Stimulated activated memory B cell treated with anti-CD40 and anti-IgM and Interleukin-4, amounts not matched to agents 10 μg/mL and 1 μg/mL and 100 μg/mL, for 72 hours (primary cell): ENCODE data around the gene MBD3.
"Not testable (repeated sequence)": the region's sequence is repeated elsewhere in the genome, so short reads cannot be mapped to it uniquely, and the experiment has no call there.

Experiments
- ATAC-seq: fragments of 150-1000 bp; cut with Tn5 transposase; 2 replicates; pipeline ENCODE4 v1.10.0; 2021
- H3K27ac Mint-ChIP-seq: one replicate; pipeline ENCODE4 v1.8.0; 2022; ENCODE audit warnings: mild to moderate bottlenecking, mixed read lengths
- H3K27me3 Mint-ChIP-seq: one replicate; pipeline ENCODE4 v1.8.0; 2022; ENCODE audit warnings: mixed read lengths
- H3K36me3 Mint-ChIP-seq: one replicate; pipeline ENCODE4 v1.8.0; 2022; ENCODE audit warnings: mixed read lengths
- H3K4me1 Mint-ChIP-seq: one replicate; pipeline ENCODE4 v1.8.0; 2022; ENCODE audit warnings: mixed read lengths
- H3K4me3 Mint-ChIP-seq: one replicate; pipeline ENCODE4 v1.8.0; 2022; ENCODE audit warnings: mild to moderate bottlenecking, moderate library complexity, mixed read lengths
- H3K9me3 Mint-ChIP-seq: one replicate; pipeline ENCODE4 v1.8.0; 2022; ENCODE audit warnings: mixed read lengths

The MBD3 gene

DNA sequence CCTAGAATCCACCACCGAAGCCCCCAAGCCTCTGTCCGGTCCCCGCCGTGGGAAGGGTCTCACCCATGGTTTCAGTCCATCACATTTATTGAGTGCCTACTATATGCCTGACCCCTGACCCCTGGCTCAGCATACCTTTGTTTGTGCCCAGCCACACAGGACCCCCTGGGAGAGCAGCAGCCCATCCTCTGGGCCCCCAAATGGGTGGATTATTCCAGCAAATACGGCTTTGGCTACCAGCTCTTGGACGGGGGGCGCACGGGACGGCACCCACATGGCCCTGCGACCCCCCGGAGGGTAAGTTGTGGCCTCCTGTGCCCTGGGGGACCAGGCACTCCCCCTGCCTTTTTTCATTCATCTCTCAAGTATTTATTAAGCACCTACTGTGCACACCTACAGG is 61.1 kb downstream of the MBD3 start:
- Mint-ChIP-seq H3K4me3 (no peak overlapping the region), H3K27me3 (peaks cover 79% of the 10 kb centered on the region), H3K36me3 (no peaks in the 10 kb centered on the region), H3K4me1 (no peaks in the 10 kb centered on the region), H3K27ac (no peak overlapping the region), H3K9me3 (no peaks in the 10 kb centered on the region)
- no peak for ATAC-seq

GRCh38 chr19:1530856-1531255 is 61.8 kb downstream of the MBD3 start:
- not testable (repeated sequence) for H3K9me3 Mint-ChIP-seq, H3K27ac Mint-ChIP-seq
- H3K27me3 Mint-ChIP-seq, result peaks cover 86% of the 10 kb centered on the region

GRCh38 chr19:1529430-1529816 is 63.2 kb downstream of the MBD3 start:
- Mint-ChIP-seq H3K27me3 (peaks cover 88% of the 10 kb centered on the region), H3K36me3 (no peaks in the 10 kb centered on the region), H3K9me3 (no peaks in the 10 kb centered on the region), H3K27ac (no peak overlapping the region), H3K4me1 (peaks cover 5% of the 10 kb centered on the region), H3K4me3 (no peak overlapping the region)
- no peak for ATAC-seq

More at GRCh38 chr19:1530856-1531255, 61.8 kb downstream of the MBD3 start:
- H3K4me3 Mint-ChIP-seq, H3K36me3 Mint-ChIP-seq, ATAC-seq, H3K4me1 Mint-ChIP-seq: not testable (repeated sequence)

DNA sequence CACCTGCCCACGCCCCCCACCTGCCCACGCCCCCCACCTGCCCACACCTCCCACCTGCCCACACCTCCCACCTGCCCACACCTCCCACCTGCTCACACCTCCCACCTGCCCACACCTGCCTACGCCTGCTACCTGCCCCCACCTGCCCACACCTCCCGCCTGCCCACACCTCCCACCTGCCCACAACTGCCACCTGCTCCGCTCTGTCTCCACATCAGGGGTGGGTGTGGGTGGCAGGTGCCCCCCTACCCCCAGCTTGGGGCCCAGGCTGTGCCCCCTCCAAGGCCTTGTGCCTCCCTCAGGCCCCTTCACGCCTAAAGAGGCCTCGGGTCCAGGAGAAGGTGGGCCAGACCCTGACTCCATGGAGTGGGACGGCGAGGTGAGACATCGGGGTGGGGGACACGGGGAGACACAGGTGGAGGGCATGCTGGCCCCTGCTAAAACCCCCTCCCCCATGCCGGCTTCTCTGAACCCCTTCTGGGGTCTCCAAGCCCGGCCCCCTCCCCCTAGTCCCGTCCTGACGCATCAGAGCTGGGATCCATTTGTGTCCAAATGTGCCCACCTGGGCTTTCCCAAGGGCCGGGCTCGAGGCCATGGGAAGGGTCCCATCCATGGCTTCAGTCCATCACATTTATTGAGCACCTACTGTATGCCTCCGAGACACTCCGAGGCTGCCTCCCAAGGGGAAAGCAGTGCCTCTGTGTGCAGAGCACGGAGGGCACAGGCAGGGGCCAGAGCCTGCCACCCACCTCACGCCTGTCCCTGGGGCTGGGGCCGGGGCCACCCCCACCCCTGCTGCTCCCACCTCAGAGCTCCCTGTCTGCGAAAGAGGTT is 63.9 kb downstream of the MBD3 start:
- no peak for ATAC-seq
- Mint-ChIP-seq H3K4me3 (no peak overlapping the region), H3K4me1 (peaks cover 8% of the 10 kb centered on the region), H3K36me3 (no peaks in the 10 kb centered on the region), H3K27ac (no peak overlapping the region), H3K9me3 (no peaks in the 10 kb centered on the region), H3K27me3 (peaks cover 88% of the 10 kb centered on the region)

DNA sequence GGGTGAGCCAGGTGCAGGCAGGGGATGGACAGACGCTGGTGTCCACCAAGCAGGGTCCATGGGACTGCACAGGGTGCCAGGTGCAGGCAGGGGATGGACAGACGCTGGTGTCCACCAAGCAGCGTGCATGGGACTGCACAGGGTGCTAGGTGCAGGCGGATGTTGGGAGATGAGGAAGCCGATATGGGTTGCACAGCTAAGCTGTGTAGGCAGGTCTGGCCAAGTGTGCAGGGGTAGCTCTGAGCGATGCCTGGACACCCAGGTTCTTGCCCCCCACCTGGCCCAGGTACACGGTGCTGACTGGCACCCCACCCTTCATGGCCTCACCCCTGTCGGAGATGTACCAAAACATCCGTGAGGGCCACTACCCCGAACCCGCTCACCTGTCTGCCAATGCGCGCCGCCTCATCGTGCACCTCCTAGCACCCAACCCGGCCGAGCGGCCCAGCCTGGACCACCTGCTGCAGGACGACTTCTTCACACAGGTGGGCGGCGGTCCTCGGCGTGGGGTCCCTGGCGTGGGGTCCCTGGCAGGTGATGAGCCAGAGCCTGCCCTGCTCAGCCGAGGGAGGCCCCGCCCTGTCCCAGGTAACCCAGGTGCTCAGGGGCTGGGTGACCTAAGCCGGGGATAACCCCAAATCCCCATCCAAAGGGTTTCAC is 64.9 kb downstream of the MBD3 start:
- Mint-ChIP-seq H3K4me3 (no peak overlapping the region), H3K27ac (no peak overlapping the region), H3K4me1 (peaks cover 8% of the 10 kb centered on the region), H3K27me3 (peaks cover 86% of the 10 kb centered on the region), H3K36me3 (no peaks in the 10 kb centered on the region), H3K9me3 (no peaks in the 10 kb centered on the region)
- ATAC-seq, result no peak

DNA sequence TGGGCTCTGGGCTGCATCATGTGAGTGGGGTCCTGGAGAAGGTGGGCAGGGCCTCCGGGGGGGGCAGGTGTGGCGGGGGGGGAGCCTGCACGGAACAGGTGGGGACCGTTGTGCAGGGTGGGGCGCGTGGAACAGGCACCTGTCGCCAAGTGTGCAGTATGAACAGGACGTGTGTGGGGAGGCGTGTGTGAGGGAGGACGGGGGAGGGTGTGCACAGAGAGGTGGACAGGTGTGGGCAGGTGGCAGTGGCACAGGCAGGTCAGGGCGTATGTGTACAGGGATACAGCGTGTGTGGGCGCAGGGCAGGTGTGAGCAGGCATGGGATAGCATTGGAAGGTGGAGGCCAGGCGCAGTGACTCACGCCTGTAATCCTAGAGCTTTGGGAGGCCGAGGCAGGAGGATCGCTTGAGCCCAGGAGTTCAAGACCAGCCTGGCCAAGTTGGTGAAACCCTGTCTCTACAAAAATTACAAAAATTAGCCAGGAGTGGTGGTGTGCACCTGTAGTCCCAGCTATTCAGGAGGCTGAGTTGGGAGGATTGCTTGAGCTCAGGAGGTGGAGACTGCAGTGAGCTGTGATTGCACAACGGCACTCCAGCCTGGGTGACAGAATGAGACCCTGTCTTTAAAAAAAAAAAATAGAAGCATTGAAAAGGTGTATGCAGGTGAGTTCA is 65.6 kb downstream of the MBD3 start:
- no peak overlapping the region for H3K27ac Mint-ChIP-seq

DNA sequence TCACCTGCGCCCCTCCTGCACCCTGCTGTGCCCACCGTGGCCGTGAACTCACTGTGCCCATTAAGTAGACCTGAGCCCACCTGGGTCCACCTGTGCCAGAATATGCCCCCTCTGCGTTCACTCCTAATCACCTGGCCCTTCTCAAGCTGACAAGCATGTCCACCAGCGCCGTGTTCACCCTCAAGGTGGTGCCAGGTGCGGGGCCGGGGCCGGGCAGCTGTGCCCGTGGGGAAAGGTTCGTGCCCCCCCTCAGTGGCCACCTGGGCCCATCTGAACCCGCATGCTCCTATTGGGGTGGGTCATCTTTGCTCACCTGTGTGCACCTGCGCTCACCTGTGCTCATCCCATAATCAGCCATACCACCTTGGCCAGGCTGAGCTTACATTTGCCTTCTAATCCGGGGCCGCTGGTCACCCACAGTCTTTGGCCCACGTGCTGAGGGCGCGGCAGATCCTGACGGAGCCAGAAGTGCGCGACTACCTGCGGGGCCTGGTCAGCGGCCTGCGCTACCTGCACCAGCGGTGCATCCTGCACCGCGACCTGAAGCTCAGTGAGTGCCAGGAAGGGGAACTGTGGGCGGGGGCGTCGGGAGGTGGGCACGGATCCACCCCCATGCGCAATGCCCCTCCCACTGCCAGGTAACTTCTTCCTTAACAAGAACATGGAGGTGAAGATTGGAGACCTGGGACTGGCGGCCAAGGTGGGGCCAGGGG is 66.4 kb downstream of the MBD3 start:
- H3K36me3 Mint-ChIP-seq, result no peaks in the 10 kb centered on the region
- H3K4me1 Mint-ChIP-seq, result peaks cover 8% of the 10 kb centered on the region
- no peak overlapping the region for H3K4me3 Mint-ChIP-seq
- H3K9me3 Mint-ChIP-seq, result no peaks in the 10 kb centered on the region
- peaks cover 87% of the 10 kb centered on the region for H3K27me3 Mint-ChIP-seq
- no peak for ATAC-seq
- H3K27ac Mint-ChIP-seq, result no peak overlapping the region

More for the DNA sequence above, 65.6 kb downstream of the MBD3 start:
- Mint-ChIP-seq H3K4me3 (no peak overlapping the region), H3K4me1 (peaks cover 8% of the 10 kb centered on the region), H3K9me3 (no peaks in the 10 kb centered on the region), H3K27me3 (peaks cover 87% of the 10 kb centered on the region), H3K36me3 (no peaks in the 10 kb centered on the region)
- no peak for ATAC-seq

GRCh38 chr19:1525343-1525742 is 67.3 kb downstream of the MBD3 start:
- H3K4me3 Mint-ChIP-seq, result no peak overlapping the region
- H3K36me3 Mint-ChIP-seq, result no peaks in the 10 kb centered on the region
- peaks cover 81% of the 10 kb centered on the region for H3K27me3 Mint-ChIP-seq
- no peak overlapping the region for H3K27ac Mint-ChIP-seq
- no peaks in the 10 kb centered on the region for H3K9me3 Mint-ChIP-seq
- H3K4me1 Mint-ChIP-seq, result peaks cover 8% of the 10 kb centered on the region
- ATAC-seq, result no peak

DNA sequence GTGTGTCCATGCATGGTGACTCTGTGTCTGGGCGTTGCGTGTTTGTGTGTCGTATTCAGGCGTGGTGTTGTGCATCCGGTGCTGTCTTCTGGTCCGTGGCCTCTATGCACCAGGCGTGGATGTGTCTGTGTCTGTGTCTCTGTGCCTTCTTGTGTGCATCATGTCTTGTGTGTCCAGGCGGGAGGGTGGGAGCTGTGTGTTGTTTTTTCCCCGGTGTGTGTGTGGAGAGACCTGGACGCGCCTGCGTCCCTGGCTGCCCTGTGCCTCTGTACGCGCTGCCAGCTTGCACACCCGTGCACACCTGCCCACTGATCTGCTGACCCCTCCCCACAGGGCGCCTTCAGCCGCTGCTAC is 67.7 kb downstream of the MBD3 start:
- ATAC-seq, result no peak
- H3K4me1 Mint-ChIP-seq, result peaks cover 8% of the 10 kb centered on the region
- no peaks in the 10 kb centered on the region for H3K36me3 Mint-ChIP-seq
- H3K4me3 Mint-ChIP-seq, result no peak overlapping the region
- H3K27me3 Mint-ChIP-seq, result peaks cover 77% of the 10 kb centered on the region
- H3K27ac Mint-ChIP-seq, result no peak overlapping the region
- no peaks in the 10 kb centered on the region for H3K9me3 Mint-ChIP-seq

- Mint-ChIP-seq H3K9me3 (no peaks in the 10 kb centered on the region), H3K36me3 (no peaks in the 10 kb centered on the region), H3K27ac (no peak overlapping the region), H3K4me1 (peaks cover 8% of the 10 kb centered on the region), H3K27me3 (peaks cover 72% of the 10 kb centered on the region), H3K4me3 (no peak overlapping the region)
- ATAC-seq, result no peak
Observed at GRCh38 chr19:1524287-1524971, 68.2 kb downstream of the MBD3 start.
